Measurements from ENCODE around the gene EI24.

- TF ChIP-seq CTCF (IDR thresholded peaks at IDR 0.05) (no peak), POLR2A (IDR thresholded peaks at IDR 0.05) (no peak)
Observed at GRCh38 chr11:125600663-125601062, 31.4 kb downstream of the EI24 start.

Data from body of pancreas (tissue), 4 donors.